Hepatocyte (in vitro differentiated cells): Measurements from ENCODE around the gene RAB18. TPM values are rescaled to one million over a fixed set of nuclear protein-coding genes. Genes with fewer than 3 reads are reported as not detected.

Experiments used
- DNase-seq: peaks from one replicate; pipeline ENCODE4 v3.0.0-alpha.2; 2016; ENCODE audit warnings: low spot score
- H2AFZ ChIP-seq: fragments of 200-600 bp; sonication (generic); 2 replicates; pipeline ENCODE4 v1.6.0; 2016; ENCODE audit warnings: antibody characterized with exemption, mild to moderate bottlenecking
- H3K27ac ChIP-seq: fragments of 200-600 bp; sonication (generic); 2 replicates; pipeline ENCODE4 v1.5.1; 2016; ENCODE audit warnings: mild to moderate bottlenecking
- H3K27me3 ChIP-seq: fragments of 200-600 bp; sonication (generic); 2 replicates; pipeline ENCODE4 v1.6.1; 2016
- H3K36me3 ChIP-seq: fragments of 200-600 bp; sonication (generic); replicated peaks from 2 replicates; pipeline ENCODE4 v1.5.1; 2016; ENCODE audit warnings: low read depth; ENCODE audit not compliant: insufficient read depth
- H3K4me1 ChIP-seq: fragments of 200-600 bp; sonication (generic); 2 replicates; pipeline ENCODE4 v1.5.1; 2016; ENCODE audit warnings: mild to moderate bottlenecking, moderate library complexity; ENCODE audit not compliant: insufficient read depth
- H3K4me2 ChIP-seq: fragments of 200-600 bp; sonication (generic); 2 replicates; pipeline ENCODE4 v1.6.0; 2016
- H3K4me3 ChIP-seq: fragments of 200-600 bp; sonication (generic); 2 replicates; pipeline ENCODE4 v1.5.1; 2016; ENCODE audit warnings: mild to moderate bottlenecking
- H3K79me2 ChIP-seq: fragments of 200-600 bp; sonication (generic); 2 replicates; pipeline ENCODE4 v1.6.0; 2017; ENCODE audit warnings: mild to moderate bottlenecking
- H3K9me2 ChIP-seq: fragments of 200-600 bp; sonication (generic); replicated peaks from 2 replicates; pipeline ENCODE4 v1.6.0; 2017; ENCODE audit warnings: mild to moderate bottlenecking; ENCODE audit not compliant: insufficient read depth
- H3K9me3 ChIP-seq: fragments of 200-600 bp; sonication (generic); 2 replicates; pipeline ENCODE4 v1.5.1; 2016; ENCODE audit warnings: low read depth, mild to moderate bottlenecking
- H4K20me1 ChIP-seq: fragments of 200-600 bp; sonication (generic); 2 replicates; pipeline ENCODE4 v1.6.0; 2016; ENCODE audit warnings: mild to moderate bottlenecking; ENCODE audit not compliant: insufficient read depth, poor library complexity, severe bottlenecking
- EZH2 ChIP-seq: fragments of 200-600 bp; sonication (generic); IDR thresholded peaks from 2 replicates; pipeline ENCODE4 v1.6.1; 2016; ENCODE audit warnings: antibody characterized with exemption, mild to moderate bottlenecking, borderline replicate concordance
- EZH2phosphoT487 ChIP-seq: fragments of 200-600 bp; sonication (generic); IDR thresholded peaks from one replicate; pipeline ENCODE4 v1.6.1; 2018; ENCODE audit warnings: antibody characterized with exemption, mild to moderate bottlenecking, low read depth, moderate library complexity; ENCODE audit not compliant: unreplicated experiment, severe bottlenecking
- WGBS: methylation state at CpG from one replicate; pipeline ENCODE4 v1.1.6; 2016; ENCODE audit warnings: low lambda C conversion rate; ENCODE audit errors: missing lambda C conversion rate; 5-methylcytosine and 5-hydroxymethylcytosine counted together
- polyA plus RNA-seq: library from polyadenylated mRNA; unstranded; fragments of >200 nt; fragmentation: Nextera tagmentation; extraction: Ambion mirVana; gene quantifications from 2 replicates; pipeline ENCODE4 v1.2.1, GENCODE V29; 2016
- total RNA-seq: library from RNA; depleted of rRNA; stranded (reverse); fragments of >200 nt; gene quantifications from 2 replicates; pipeline ENCODE4 v1.2.3, GENCODE V29; 2014
- TF ChIP-seq, protein P1 (sequence below): fragments of 200-600 bp; sonication (generic); IDR thresholded peaks from 2 replicates; pipeline ENCODE4 v1.5.1; 2016; ENCODE audit warnings: antibody characterized with exemption, mild to moderate bottlenecking; ENCODE audit not compliant: poor library complexity

The RAB18 gene
- total and polyA plus RNA-seq, 2 experiments from 2014 or later = 88.5 to 132 TPM

DNA sequence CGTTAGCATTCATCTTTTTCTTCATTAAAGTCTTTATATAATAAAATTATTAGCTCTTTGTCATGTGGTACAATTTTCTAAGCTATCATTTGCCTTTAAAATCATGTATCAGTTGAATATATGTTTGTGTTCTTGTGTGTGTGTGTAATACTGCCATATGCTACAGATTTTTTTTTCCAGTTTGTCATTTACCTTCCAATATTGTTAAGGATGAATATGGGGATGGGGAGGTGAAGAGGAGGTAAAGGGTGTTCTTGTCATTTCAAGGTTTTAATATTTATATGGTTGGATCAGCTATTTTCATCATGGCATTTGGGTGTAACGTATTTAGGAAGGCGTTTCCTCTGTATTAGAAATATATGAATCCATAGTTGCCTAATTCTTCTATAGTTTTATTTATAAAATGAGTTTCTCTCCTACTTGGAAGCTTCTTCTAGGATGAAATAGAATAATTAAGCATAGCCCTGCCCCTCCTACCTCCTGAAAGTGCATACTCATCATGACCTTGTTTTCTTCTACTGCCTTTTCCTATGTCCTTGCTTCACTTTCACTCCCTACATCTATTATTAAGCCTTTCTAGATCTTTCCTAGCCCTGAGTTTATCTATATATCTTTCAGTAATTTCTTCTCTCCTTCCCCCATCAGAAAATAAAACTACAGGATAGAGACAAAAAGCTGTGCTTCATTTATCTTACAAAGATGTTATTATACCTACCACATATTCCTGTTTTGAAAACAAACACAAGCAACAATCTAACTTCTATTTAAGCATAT lies 25.1 kb downstream of the RAB18 start:
- H3K36me3 ChIP-seq = no peaks in the 10 kb centered on the region
- no peak overlapping the region for H3K4me3 ChIP-seq
- H3K4me1 ChIP-seq = peaks cover 4% of the 10 kb centered on the region
- H3K4me2 ChIP-seq = no peak overlapping the region
- H3K27ac ChIP-seq = no peak overlapping the region
- 98% methylated on average over 3 of the region's 3 CpGs for WGBS
- DNase-seq = no peak
- peaks cover 43% of the 10 kb centered on the region for H4K20me1 ChIP-seq
- no peak overlapping the region for H2AFZ ChIP-seq
- TF ChIP-seq, protein P1, sequence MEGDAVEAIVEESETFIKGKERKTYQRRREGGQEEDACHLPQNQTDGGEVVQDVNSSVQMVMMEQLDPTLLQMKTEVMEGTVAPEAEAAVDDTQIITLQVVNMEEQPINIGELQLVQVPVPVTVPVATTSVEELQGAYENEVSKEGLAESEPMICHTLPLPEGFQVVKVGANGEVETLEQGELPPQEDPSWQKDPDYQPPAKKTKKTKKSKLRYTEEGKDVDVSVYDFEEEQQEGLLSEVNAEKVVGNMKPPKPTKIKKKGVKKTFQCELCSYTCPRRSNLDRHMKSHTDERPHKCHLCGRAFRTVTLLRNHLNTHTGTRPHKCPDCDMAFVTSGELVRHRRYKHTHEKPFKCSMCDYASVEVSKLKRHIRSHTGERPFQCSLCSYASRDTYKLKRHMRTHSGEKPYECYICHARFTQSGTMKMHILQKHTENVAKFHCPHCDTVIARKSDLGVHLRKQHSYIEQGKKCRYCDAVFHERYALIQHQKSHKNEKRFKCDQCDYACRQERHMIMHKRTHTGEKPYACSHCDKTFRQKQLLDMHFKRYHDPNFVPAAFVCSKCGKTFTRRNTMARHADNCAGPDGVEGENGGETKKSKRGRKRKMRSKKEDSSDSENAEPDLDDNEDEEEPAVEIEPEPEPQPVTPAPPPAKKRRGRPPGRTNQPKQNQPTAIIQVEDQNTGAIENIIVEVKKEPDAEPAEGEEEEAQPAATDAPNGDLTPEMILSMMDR = no peak
- TF ChIP-seq EZH2 = no peak
- no peak for TF ChIP-seq EZH2phosphoT487
- no peaks in the 10 kb centered on the region for H3K9me3 ChIP-seq
- no peaks in the 10 kb centered on the region for H3K27me3 ChIP-seq
- peaks cover 84% of the 10 kb centered on the region for H3K79me2 ChIP-seq
- no peaks in the 10 kb centered on the region for H3K9me2 ChIP-seq

DNA sequence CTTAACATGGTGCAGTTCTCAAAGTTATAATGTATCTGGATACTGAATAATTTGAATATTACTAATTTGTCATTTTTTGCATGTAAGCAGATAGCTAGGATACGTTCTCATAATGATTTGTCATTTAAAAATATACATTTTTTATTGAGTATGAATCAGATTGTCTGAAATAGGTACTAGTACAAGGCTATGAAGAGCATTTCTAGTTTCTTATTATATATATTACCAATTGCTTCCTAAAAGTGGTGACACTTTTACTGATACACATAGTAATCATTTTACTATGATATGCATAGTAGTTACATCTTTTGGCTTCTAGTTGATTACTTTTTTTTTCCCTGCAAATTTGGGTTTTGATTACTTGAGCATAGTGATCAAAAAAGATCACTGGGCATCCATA lies 26.4 kb downstream of the RAB18 start:
- WGBS = 77% methylated on average over 1 of the region's 1 CpG
- H3K9me2 ChIP-seq = no peaks in the 10 kb centered on the region
- no peaks in the 10 kb centered on the region for H3K27me3 ChIP-seq
- H3K79me2 ChIP-seq = peaks cover 71% of the 10 kb centered on the region
- no peaks in the 10 kb centered on the region for H3K9me3 ChIP-seq
- H3K4me1 ChIP-seq = peaks cover 4% of the 10 kb centered on the region
- H3K4me3 ChIP-seq = no peak overlapping the region
- H4K20me1 ChIP-seq = peaks cover 33% of the 10 kb centered on the region
- TF ChIP-seq EZH2phosphoT487 (no peak), EZH2 (no peak)
- TF ChIP-seq, protein P1 = no peak
- no peak for DNase-seq
- no peak overlapping the region for H2AFZ ChIP-seq
- H3K27ac ChIP-seq = no peak overlapping the region
- H3K4me2 ChIP-seq = no peak overlapping the region
- no peaks in the 10 kb centered on the region for H3K36me3 ChIP-seq

DNA sequence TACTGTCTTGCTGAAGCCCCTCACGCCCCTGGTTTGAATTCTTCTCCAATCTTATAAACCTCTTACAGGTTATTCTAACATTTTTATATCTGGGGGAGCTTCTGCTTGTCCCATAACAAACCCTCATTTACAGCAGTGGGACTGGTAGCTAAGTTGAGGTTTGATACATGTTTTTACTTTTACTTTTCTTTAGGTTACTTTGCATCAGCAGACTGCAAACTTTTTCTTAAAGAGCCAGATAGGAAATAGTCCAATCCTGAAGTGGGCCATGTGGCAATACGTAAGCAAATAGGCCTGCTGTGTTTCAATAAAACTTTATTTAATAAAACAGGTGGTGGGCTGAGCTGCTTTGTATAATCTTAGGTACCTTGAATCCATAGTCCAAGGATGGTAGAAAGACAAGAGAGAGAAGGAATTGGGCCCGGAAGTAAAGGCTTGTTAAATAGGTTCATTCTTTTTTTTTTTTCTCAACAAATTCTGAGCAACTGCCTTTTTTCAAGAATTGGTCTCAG lies 27.3 kb downstream of the RAB18 start:
- no peaks in the 10 kb centered on the region for H3K27me3 ChIP-seq
- no peak overlapping the region for H3K4me2 ChIP-seq
- H4K20me1 ChIP-seq = peaks cover 24% of the 10 kb centered on the region
- H3K4me1 ChIP-seq = peaks cover 4% of the 10 kb centered on the region
- H3K79me2 ChIP-seq = peaks cover 63% of the 10 kb centered on the region
- no peaks in the 10 kb centered on the region for H3K9me3 ChIP-seq
- no peaks in the 10 kb centered on the region for H3K9me2 ChIP-seq
- H3K4me3 ChIP-seq = no peak overlapping the region
- H3K27ac ChIP-seq = no peak overlapping the region
- H3K36me3 ChIP-seq = no peaks in the 10 kb centered on the region
- H2AFZ ChIP-seq = no peak overlapping the region
- WGBS = 97% methylated on average over 3 of the region's 3 CpGs
- TF ChIP-seq EZH2 (no peak), EZH2phosphoT487 (no peak)
- TF ChIP-seq, protein P1 = no peak
- no peak for DNase-seq
